IMR-90 (cell line): ENCODE data around the gene KRTAP20-1. TPM values are rescaled to one million over a fixed set of nuclear protein-coding genes. Genes with fewer than 3 reads are reported as not detected.

Experiments
- ATAC-seq: fragments of 200-7000 bp; cut with Tn5 transposase; 2 replicates; pipeline ENCODE4 v1.9.1; 2020; ENCODE audit warnings: low read depth, mild to moderate bottlenecking, moderate library complexity
- BruUV-seq: library from RNA; stranded (reverse); fragments of 400-500 nt; replicated peaks from 2 replicates; lab custom pipeline; 2021; lab: Mats Ljungman, UMichigan
- CTCF ChIA-PET: fragments of 300-600 bp; formaldehyde crosslinking; extraction: SDS; loops from one replicate; lab custom pipeline; 2021; ENCODE audit warnings: antibody characterized with exemption; lab: Yijun Ruan, JAX
- POLR2A ChIA-PET: fragments of 300-600 bp; sonication (Branson Sonifier 250); formaldehyde crosslinking; loops from one replicate; lab custom pipeline; 2022; ENCODE audit warnings: antibody characterized with exemption; ENCODE audit not compliant: unreplicated experiment; lab: Charles Lee
- DNase-seq: peaks from one replicate; pipeline ENCODE4 v3.0.0; 2013
- H2AFZ ChIP-seq: replicated peaks from 2 replicates; pipeline ENCODE3; 2013; ENCODE audit warnings: low read length, mild to moderate bottlenecking; ENCODE audit not compliant: poor library complexity
- H2AK5ac ChIP-seq: 2 replicates; pipeline ENCODE4 v1.6.1; 2013; ENCODE audit warnings: low read depth, low read length, inconsistent platforms
- H2AK9ac ChIP-seq: replicated peaks from 2 replicates; pipeline ENCODE3; 2013; ENCODE audit warnings: mild to moderate bottlenecking, low read depth, low read length, moderate library complexity; ENCODE audit not compliant: poor library complexity
- H2BK120ac ChIP-seq: 2 replicates; pipeline ENCODE4 v1.6.1; 2013; ENCODE audit warnings: low read depth, low read length, inconsistent platforms
- H2BK15ac ChIP-seq: 3 replicates; pipeline ENCODE4 v1.6.1; 2013; ENCODE audit warnings: low read depth, low read length, inconsistent platforms
- H2BK20ac ChIP-seq: 2 replicates; pipeline ENCODE4 v1.6.1; 2013; ENCODE audit warnings: low read depth, mild to moderate bottlenecking, inconsistent platforms, low read length, moderate library complexity
- H2BK5ac ChIP-seq: 2 replicates; pipeline ENCODE4 v1.6.1; 2013; ENCODE audit warnings: mild to moderate bottlenecking, low read depth, low read length, inconsistent platforms; ENCODE audit not compliant: poor library complexity, severe bottlenecking
- H3K14ac ChIP-seq: replicated peaks from 2 replicates; pipeline ENCODE4 v1.6.1; 2013; ENCODE audit warnings: low read depth, low read length, inconsistent platforms
- H3K18ac ChIP-seq: 2 replicates; pipeline ENCODE4 v1.6.1; 2013; ENCODE audit warnings: low read depth, low read length, control low read depth
- H3K23ac ChIP-seq: 2 replicates; pipeline ENCODE4 v1.6.1; 2013; ENCODE audit warnings: low read depth, low read length, inconsistent platforms
- H3K27ac ChIP-seq: 2 replicates; pipeline ENCODE4 v1.5.1; 2013; ENCODE audit warnings: mild to moderate bottlenecking, control low read depth, low read length; ENCODE audit not compliant: insufficient read depth
- H3K27me3 ChIP-seq: 2 replicates; pipeline ENCODE4 v1.6.1; 2013; ENCODE audit warnings: low read length; ENCODE audit not compliant: control insufficient read depth, insufficient read depth
- H3K36me3 ChIP-seq: 2 replicates; pipeline ENCODE4 v1.6.1; 2013; ENCODE audit warnings: low read length, mixed read lengths; ENCODE audit not compliant: control insufficient read depth, insufficient read depth
- H3K4ac ChIP-seq: 2 replicates; pipeline ENCODE4 v1.6.1; 2013; ENCODE audit warnings: low read depth, low read length, inconsistent platforms
- H3K4me1 ChIP-seq: 2 replicates; pipeline ENCODE4 v1.6.1; 2013; ENCODE audit warnings: low read length, mixed read lengths; ENCODE audit not compliant: control insufficient read depth, insufficient read depth
- H3K4me2 ChIP-seq: 2 replicates; pipeline ENCODE4 v1.6.1; 2013; ENCODE audit warnings: low read depth, mild to moderate bottlenecking, control low read depth, low read length, moderate library complexity
- H3K4me3 ChIP-seq: 2 replicates; pipeline ENCODE4 v1.5.1; 2013; ENCODE audit warnings: low read depth, mild to moderate bottlenecking, control low read depth, low read length, moderate library complexity; ENCODE audit not compliant: insufficient read depth
- H3K56ac ChIP-seq: 2 replicates; pipeline ENCODE4 v1.6.1; 2013; ENCODE audit warnings: low read length, inconsistent platforms; ENCODE audit not compliant: insufficient read depth; ENCODE audit errors: extremely low read depth
- H3K79me1 ChIP-seq, 2 experiments: 2 replicates each; pipeline ENCODE4 v1.6.1; 2013; ENCODE audit warnings: low read length in 2 of 2, inconsistent platforms in 1 of 2, low read depth in 1 of 2
- H3K9ac ChIP-seq: 2 replicates; pipeline ENCODE4 v1.6.1; 2013; ENCODE audit warnings: low read depth, low read length, control low read depth
- H3K9me1 ChIP-seq: 2 replicates; pipeline ENCODE4 v1.6.1; 2013; ENCODE audit warnings: low read length, inconsistent platforms; ENCODE audit not compliant: insufficient read depth
- H3K9me3 ChIP-seq: 2 replicates; pipeline ENCODE4 v1.6.1; 2013; ENCODE audit warnings: low read length; ENCODE audit not compliant: control insufficient read depth, insufficient read depth
- H4K20me1 ChIP-seq: 2 replicates; pipeline ENCODE4 v1.6.1; 2013; ENCODE audit warnings: low read length, inconsistent platforms; ENCODE audit not compliant: insufficient read depth
- H4K5ac ChIP-seq: 2 replicates; pipeline ENCODE4 v1.6.1; 2013; ENCODE audit warnings: mild to moderate bottlenecking, low read depth, low read length, control low read depth
- H4K8ac ChIP-seq, 2 experiments: 2 replicates each; pipeline ENCODE4 v1.6.1; 2013; ENCODE audit warnings: low read depth in 2 of 2, low read length in 2 of 2, control low read depth in 1 of 2, inconsistent platforms in 1 of 2
- H4K91ac ChIP-seq: 2 replicates; pipeline ENCODE4 v1.6.1; 2013; ENCODE audit warnings: low read depth, low read length, inconsistent platforms; ENCODE audit not compliant: insufficient read depth
- CEBPB ChIP-seq: IDR thresholded peaks from 2 replicates; pipeline ENCODE4 v1.6.1; 2012; ENCODE audit warnings: low read depth, low read length, improper control_type of control experiment
- MAFK ChIP-seq: IDR thresholded peaks from 2 replicates; pipeline ENCODE4 v1.6.1; 2012; ENCODE audit warnings: low read depth, low read length, improper control_type of control experiment
- WGBS, 2 experiments: methylation state at CpG; one replicate each; pipeline versions ENCODE4 v1.1.5 to v1.1.7; 2013; ENCODE audit warnings: missing lambda C conversion rate in 2 of 2; ENCODE audit not compliant: insufficient read length in 1 of 2; ENCODE audit errors: extremely low coverage in 2 of 2; 5-methylcytosine and 5-hydroxymethylcytosine counted together
- dilution Hi-C: fragments of 300-500 bp; cut with HindIII; formaldehyde crosslinking; loops from one replicate; pipeline ENCODE4 v1.14.3; 2018; ENCODE audit warnings: low sequenced_read_pairs; ENCODE audit not compliant: unreplicated experiment
- in situ Hi-C: fragments of 300-500 bp; cut with MboI; formaldehyde crosslinking; loops from 3 replicates; pipeline ENCODE4 v1.14.3; 2019; ENCODE audit warnings: low sequenced_read_pairs, inconsistent platforms, mixed read lengths
- intact Hi-C: fragments of 100-400 bp; cut with micrococcal nuclease; formaldehyde crosslinking; loops from 2 replicates; pipeline ENCODE4 v1.10.0; 2022
- polyA plus RNA-seq, 3 experiments: library from polyadenylated mRNA; depleted of rRNA; stranded (reverse); fragments of >200 nt; gene quantifications; 2 replicates each; pipeline ENCODE4 v1.2.3, GENCODE V29; 2012; ENCODE audit warnings: low replicate concordance in 1 of 3
- total RNA-seq: library from RNA; depleted of rRNA; stranded (reverse); fragments of >200 nt; gene quantifications from 2 replicates; pipeline ENCODE4 v1.2.3, GENCODE V29; 2012

The KRTAP20-1 gene
- total and polyA plus RNA-seq, 2 of the 4 experiments (the other 2 are of a cell fraction): not detected

- ATAC-seq: no peak
- no peak overlapping the region for H4K5ac ChIP-seq
- in situ Hi-C loops: no loop called here
- no peak overlapping the region for H2BK5ac ChIP-seq
- H2BK15ac ChIP-seq: no peak overlapping the region
- H3K56ac ChIP-seq: no peak overlapping the region
- H3K9ac ChIP-seq: no peak overlapping the region
- H2BK120ac ChIP-seq: no peak overlapping the region
- no peaks in the 10 kb centered on the region for H4K20me1 ChIP-seq
- ChIA-PET POLR2A (no interaction called here), CTCF (no interaction called here)
- no peak overlapping the region for H2AK5ac ChIP-seq
- dilution Hi-C loops: no loop called here
- no peak overlapping the region for H3K4me3 ChIP-seq
- peak; percentile 71 for TF ChIP-seq CEBPB
- TF ChIP-seq MAFK: no peak
- H3K9me1 ChIP-seq: no peaks in the 10 kb centered on the region
- intact Hi-C loops: no loop called here
- no peak overlapping the region for H3K23ac ChIP-seq
- no peaks in the 10 kb centered on the region for H3K79me1 ChIP-seq
- no peaks in the 10 kb centered on the region for H3K4me1 ChIP-seq
- no peak overlapping the region for H3K4ac ChIP-seq
- no TSS peak for BruUV-seq
- H3K4me2 ChIP-seq: no peak overlapping the region
- peaks cover 9% of the 10 kb centered on the region for H3K9me3 ChIP-seq
- H2AFZ ChIP-seq: no peak overlapping the region
- no peak overlapping the region for H2AK9ac ChIP-seq
- H3K14ac ChIP-seq: no peak overlapping the region
- no peak for DNase-seq
- no peak overlapping the region for H4K8ac ChIP-seq
- H3K36me3 ChIP-seq: no peaks in the 10 kb centered on the region
- H4K91ac ChIP-seq: no peak overlapping the region
- H3K27ac ChIP-seq: no peak overlapping the region
- no peak overlapping the region for H3K18ac ChIP-seq
- no CpG with 5 or more reads among the region's 3 CpGs for WGBS, 2 experiments
- no peaks in the 10 kb centered on the region for H3K27me3 ChIP-seq
- no peak overlapping the region for H2BK20ac ChIP-seq
Observed at GRCh38 chr21:30638686-30639085, 22.5 kb downstream of the KRTAP20-1 start.
